ENCODE results near the gene NEDD4. TPM values are rescaled to one million over a fixed set of nuclear protein-coding genes. Genes with fewer than 3 reads are reported as not detected.

NEDD4 gene
- polyA plus RNA-seq, 1 donor (not counting 4 experiments of a cell fraction or from before 2014, with no cell fraction given) = 24.3 TPM

DNA sequence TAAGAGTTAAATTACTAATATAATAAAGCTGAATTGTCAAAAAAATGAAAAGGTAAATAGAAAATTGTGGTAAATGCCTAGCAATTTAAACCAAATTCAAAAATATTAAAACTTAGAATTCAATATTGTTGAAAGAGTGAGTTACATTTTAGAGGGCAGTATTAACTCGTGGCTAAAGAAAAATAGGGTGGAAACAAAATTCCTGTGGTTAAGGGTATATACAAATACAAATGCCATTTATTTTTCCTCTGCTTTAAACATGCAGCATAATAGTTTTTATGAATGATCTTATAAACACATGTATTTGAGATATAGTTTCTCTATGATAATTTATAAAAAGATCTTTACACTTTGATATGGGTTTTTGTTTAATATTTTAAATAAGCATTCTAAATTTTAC lies 79.0 kb downstream of the NEDD4 start:
- Histone ChIP-seq H3K4me3 (ENCODE audit: control insufficient read depth in 2 of 3, extremely low read depth in 1 of 3, insufficient read depth in 2 of 3, low read depth in 1 of 3, low read length in 3 of 3) (peak overlapping the region; percentile 22 to 73 (median 52)), H3K4me2 (ENCODE audit: control insufficient read depth, extremely low read depth, insufficient read depth, low read depth, low read length) (peak overlapping the region; percentile 89), H3K79me2 (ENCODE audit: control insufficient read depth, insufficient read depth, low read length) (peaks cover 22% of the 10 kb centered on the region), H3K27ac (ENCODE audit: control insufficient read depth, insufficient read depth, low read length) (peak overlapping the region; percentile 71), H3K9ac (ENCODE audit: control insufficient read depth, extremely low read depth, insufficient read depth, low read length) (peak overlapping the region; percentile 63), H2AFZ (ENCODE audit: control insufficient read depth, low read length) (no peak overlapping the region), H3K9me1 (ENCODE audit: control insufficient read depth, extremely low read depth, insufficient read depth, low read length) (no peaks in the 10 kb centered on the region), H3K27me3 (ENCODE audit: control insufficient read depth, extremely low read depth, insufficient read depth, low read length) (no peaks in the 10 kb centered on the region), H3K36me3 (ENCODE audit: control insufficient read depth in 2 of 2, extremely low read depth in 1 of 2, insufficient read depth in 2 of 2, low read length in 2 of 2) (peaks cover 1 to 5% of the 10 kb centered on the region in 2 experiments), H4K20me1 (ENCODE audit: control insufficient read depth, extremely low read depth, insufficient read depth, low read length) (no peaks in the 10 kb centered on the region), H3K9me3 (ENCODE audit: control insufficient read depth, low read depth, low read length) (no peaks in the 10 kb centered on the region), H3K4me1 (ENCODE audit: control insufficient read depth, extremely low read depth, insufficient read depth, low read length) (peaks cover 36% of the 10 kb centered on the region)
- dilution Hi-C loops (cut with MboI; ENCODE audit: extremely low pct_ligation_motif_present, low sequenced_read_pairs) = no loop called here
- TF ChIP-seq EZH2 (IDR thresholded peaks at IDR 0.05; ENCODE audit: low read length) (no peak), CTCF (optimal IDR thresholded peaks at IDR 0.05 in 1 of 3, IDR thresholded peaks at IDR 0.05 in 1 of 3, conservative IDR thresholded peaks at IDR 0.05 in 1 of 3; ENCODE audit: extremely low read depth in 1 of 3, insufficient read depth in 2 of 3, low read length in 3 of 3) (no peak)
- DNase-seq (ENCODE audit: low read depth, low spot score) (no peak), FAIRE-seq (no peak)

DNA sequence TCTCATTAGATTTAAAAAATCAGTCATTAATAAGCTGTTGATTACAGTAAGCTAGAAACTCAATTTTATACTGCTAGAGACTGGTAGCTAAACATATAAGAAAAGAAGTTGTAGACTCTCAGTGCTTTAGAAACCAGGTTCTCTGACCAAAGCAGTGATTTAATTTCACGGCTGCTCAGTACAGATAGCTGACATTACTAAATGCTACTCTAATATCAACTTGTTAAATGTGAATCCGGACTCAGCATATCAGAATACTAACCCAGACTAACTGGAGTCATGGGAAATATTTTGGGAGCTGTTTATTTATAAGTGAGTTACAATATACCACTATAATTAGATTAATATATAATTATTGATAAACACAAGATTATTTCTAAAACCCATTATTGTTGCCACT lies 80.4 kb downstream of the NEDD4 start:
- Histone ChIP-seq H3K9me3 (ENCODE audit: control insufficient read depth, low read depth, low read length) (no peaks in the 10 kb centered on the region), H3K79me2 (ENCODE audit: control insufficient read depth, insufficient read depth, low read length) (peaks cover 22% of the 10 kb centered on the region), H3K27ac (ENCODE audit: control insufficient read depth, insufficient read depth, low read length) (peak overlapping the region; percentile 71), H3K9me1 (ENCODE audit: control insufficient read depth, extremely low read depth, insufficient read depth, low read length) (no peaks in the 10 kb centered on the region), H3K4me2 (ENCODE audit: control insufficient read depth, extremely low read depth, insufficient read depth, low read depth, low read length) (peak overlapping the region; percentile 89), H4K20me1 (ENCODE audit: control insufficient read depth, extremely low read depth, insufficient read depth, low read length) (no peaks in the 10 kb centered on the region), H3K4me3 (ENCODE audit: control insufficient read depth in 2 of 3, extremely low read depth in 1 of 3, insufficient read depth in 2 of 3, low read depth in 1 of 3, low read length in 3 of 3) (peak overlapping the region in 2 of 3 experiments; percentile 52 to 73), H3K9ac (ENCODE audit: control insufficient read depth, extremely low read depth, insufficient read depth, low read length) (peak overlapping the region; percentile 38), H3K36me3 (ENCODE audit: control insufficient read depth in 2 of 2, extremely low read depth in 1 of 2, insufficient read depth in 2 of 2, low read length in 2 of 2) (peaks cover 1 to 5% of the 10 kb centered on the region in 2 experiments), H3K4me1 (ENCODE audit: control insufficient read depth, extremely low read depth, insufficient read depth, low read length) (peaks cover 48% of the 10 kb centered on the region), H3K27me3 (ENCODE audit: control insufficient read depth, extremely low read depth, insufficient read depth, low read length) (no peaks in the 10 kb centered on the region), H2AFZ (ENCODE audit: control insufficient read depth, low read length) (no peak overlapping the region)
- no peak for FAIRE-seq
- no peak for DNase-seq (ENCODE audit: low read depth, low spot score)
- dilution Hi-C loops (cut with MboI; ENCODE audit: extremely low pct_ligation_motif_present, low sequenced_read_pairs) = no loop called here
- TF ChIP-seq CTCF (optimal IDR thresholded peaks at IDR 0.05 in 1 of 3, IDR thresholded peaks at IDR 0.05 in 1 of 3, conservative IDR thresholded peaks at IDR 0.05 in 1 of 3; ENCODE audit: extremely low read depth in 1 of 3, insufficient read depth in 2 of 3, low read length in 3 of 3) (no peak), EZH2 (IDR thresholded peaks at IDR 0.05; ENCODE audit: low read length) (no peak)

All from keratinocyte (primary cell).